GM12875 (cell line): Measurements from ENCODE around the gene LAMA2.

ENCODE experiments used
- H3K4me3 ChIP-seq: one replicate; pipeline ENCODE4 v1.5.1; 2011; ENCODE audit warnings: low read depth, low read length, control low read depth
- TF ChIP-seq, protein P1 (sequence below): IDR thresholded peaks from 2 replicates; pipeline ENCODE4 v1.5.1; 2011; ENCODE audit warnings: low read depth, mild to moderate bottlenecking, control low read depth, inconsistent platforms, low read length, moderate library complexity, borderline replicate concordance; ENCODE audit not compliant: insufficient read depth

Gene LAMA2

DNA sequence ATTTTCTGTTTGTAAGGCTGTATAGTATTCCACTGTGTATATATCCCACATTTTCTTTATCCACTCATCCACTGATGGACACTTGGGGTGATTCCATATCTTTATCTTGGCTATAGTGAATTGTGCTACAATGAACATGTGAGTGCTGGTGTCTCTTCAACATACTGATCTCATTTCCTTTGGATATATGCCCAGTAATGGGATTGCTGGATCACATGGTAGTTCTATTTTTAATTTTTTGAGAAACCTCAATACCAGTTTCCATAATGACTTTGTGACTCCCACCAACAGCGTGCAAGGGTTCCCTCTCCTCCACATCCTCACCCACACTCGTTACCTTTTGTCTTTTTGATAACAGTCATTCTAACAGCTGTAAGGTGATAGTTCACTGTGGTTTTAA lies 661.0 kb downstream of the LAMA2 start:
- H3K4me3 ChIP-seq: no peak overlapping the region
- TF ChIP-seq, protein P1, sequence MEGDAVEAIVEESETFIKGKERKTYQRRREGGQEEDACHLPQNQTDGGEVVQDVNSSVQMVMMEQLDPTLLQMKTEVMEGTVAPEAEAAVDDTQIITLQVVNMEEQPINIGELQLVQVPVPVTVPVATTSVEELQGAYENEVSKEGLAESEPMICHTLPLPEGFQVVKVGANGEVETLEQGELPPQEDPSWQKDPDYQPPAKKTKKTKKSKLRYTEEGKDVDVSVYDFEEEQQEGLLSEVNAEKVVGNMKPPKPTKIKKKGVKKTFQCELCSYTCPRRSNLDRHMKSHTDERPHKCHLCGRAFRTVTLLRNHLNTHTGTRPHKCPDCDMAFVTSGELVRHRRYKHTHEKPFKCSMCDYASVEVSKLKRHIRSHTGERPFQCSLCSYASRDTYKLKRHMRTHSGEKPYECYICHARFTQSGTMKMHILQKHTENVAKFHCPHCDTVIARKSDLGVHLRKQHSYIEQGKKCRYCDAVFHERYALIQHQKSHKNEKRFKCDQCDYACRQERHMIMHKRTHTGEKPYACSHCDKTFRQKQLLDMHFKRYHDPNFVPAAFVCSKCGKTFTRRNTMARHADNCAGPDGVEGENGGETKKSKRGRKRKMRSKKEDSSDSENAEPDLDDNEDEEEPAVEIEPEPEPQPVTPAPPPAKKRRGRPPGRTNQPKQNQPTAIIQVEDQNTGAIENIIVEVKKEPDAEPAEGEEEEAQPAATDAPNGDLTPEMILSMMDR: no peak

DNA sequence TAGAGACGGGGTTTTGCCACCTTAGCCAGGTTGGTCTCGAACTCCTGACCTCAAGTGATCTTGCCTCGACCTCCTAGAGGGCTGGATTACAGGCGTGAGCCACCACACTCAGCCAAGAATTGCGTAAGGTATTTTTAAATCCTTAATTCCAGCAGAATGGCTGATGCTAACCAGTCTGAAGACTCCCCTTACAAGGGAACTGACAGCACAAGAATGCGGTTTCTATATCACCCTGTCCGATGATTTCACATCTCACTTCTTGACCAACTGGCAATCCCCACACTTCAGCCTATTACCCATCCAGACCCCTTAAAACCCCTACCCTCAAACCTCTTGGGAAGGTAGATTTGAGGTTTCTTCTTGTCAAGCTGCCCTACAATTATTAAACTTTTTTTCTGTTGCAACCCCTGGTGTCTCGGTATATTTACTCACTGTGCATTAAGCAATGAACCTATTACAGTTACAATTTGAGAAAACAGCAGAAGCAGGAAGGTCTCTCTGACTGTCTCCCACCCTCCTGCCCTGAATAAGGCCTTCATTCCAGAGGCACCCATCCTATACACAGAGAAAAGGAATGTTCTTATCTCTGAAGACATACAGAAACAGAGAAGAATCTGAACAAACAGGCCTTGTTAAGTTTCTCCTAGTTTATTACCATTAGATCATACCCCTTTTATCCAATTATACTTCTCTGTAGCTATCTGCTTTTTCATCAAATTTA lies 662.1 kb downstream of the LAMA2 start:
- TF ChIP-seq, protein P1: no peak
- H3K4me3 ChIP-seq: no peak overlapping the region

DNA sequence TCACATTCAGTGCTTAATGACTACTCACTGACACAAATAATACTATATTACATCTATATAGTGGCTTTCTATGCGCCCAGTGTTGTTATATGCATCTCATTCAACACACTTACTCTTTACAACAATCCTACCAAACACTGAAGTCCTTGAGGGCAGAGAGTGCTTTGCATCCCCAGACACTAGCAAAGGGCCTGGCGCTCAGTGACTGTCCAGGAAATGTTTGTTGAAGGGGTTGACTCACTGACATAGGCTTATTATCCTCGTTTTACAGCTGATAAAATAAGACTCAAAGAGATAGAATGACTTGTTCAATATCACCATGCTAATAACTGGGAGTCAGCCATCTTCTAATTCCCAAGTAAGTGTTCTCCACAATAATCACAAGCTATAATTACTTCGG lies 663.8 kb downstream of the LAMA2 start:
- TF ChIP-seq, protein P1: no peak
- H3K4me3 ChIP-seq: no peak overlapping the region

DNA sequence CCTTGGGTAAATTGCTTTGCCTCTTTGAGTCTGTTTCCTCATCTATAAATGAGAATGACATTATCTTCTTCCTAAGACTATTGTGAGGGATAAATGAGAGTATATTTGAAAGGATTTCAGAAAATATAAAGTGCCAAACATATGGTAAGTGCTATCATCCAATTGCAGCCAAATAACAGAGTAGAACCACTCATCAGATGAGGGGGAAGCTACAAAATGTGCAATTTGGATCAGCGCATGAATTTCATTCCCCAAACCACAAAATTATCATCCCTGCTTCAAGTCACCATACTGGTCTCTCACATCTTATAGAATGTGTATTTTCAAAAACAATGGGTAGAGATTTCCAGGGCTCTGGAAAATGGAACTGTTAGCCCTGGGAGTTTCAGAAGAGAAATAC lies 668.5 kb downstream of the LAMA2 start:
- TF ChIP-seq, protein P1: no peak
- H3K4me3 ChIP-seq: no peak overlapping the region

DNA sequence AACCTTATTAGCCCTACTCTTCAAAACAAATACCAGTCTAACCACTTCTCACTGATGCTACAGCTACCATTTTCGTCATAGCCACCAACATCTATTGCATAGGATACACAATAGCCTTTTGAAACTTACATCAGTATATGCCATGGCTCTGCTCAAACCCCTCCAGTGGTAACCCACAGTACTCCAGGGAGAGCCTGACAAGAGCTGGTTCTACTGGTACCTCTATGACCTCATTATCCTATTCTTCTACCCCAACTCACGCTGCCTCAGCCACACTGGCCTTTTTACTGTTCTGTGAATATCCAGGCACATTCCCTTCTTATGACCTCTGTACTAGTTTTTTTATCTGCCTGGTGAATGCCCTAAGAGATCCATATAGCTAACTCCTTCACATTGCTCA lies 669.5 kb downstream of the LAMA2 start:
- TF ChIP-seq, protein P1: no peak
- H3K4me3 ChIP-seq: no peak overlapping the region

DNA sequence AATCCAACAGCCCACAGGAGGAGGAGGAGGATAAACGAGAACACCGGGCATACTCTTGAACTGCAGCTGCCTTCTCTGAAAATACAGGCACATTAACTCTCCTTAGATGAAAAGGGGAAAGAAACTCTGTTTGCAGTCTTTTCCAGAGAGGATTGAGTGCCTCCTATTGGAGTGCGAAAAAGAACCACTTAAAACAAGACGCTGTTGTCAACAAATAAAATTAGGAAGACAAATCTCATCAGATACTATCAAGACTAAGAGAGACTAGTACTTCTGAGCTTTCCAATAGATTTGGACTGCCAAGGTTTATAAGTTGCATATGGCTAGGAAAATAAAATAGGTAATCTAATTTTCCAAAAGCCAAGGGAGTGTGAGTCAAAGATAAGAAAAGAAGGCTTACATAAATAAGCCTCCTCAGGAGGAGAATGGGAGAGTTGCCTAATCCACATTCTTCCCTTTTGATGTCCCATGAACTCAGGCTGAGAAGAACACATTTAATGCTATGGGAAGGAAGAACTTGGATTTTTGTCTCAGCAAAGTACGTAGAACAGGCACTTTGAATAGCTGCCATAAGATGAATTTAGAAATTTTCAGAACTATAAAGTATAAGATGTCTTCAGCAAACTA lies 672.4 kb downstream of the LAMA2 start:
- TF ChIP-seq, protein P1: no peak
- no peak overlapping the region for H3K4me3 ChIP-seq

DNA sequence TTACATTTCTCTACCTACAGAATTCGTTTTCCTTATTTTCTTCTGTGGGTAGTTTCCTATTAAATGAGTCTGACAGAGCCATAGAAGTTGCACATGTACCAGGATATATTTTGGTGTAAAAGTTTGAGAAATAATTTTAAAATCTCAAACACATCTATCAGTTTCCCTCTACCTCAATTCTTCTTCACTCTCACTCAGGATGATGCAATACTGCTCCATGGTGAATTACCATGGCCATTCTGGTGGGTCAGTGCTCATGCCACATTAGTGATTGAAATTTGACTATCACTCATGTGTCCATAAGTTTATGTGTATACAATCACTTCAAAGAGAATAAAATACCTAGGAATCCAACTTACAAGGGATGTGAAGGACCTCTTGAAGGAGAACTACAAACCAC lies 675.3 kb downstream of the LAMA2 start:
- TF ChIP-seq, protein P1: no peak
- H3K4me3 ChIP-seq: no peak overlapping the region
